Stimulated activated CD4-positive, alpha-beta T cell treated with anti-CD3 and anti-CD28 coated beads, Interleukin-4, amount 100 ng/mL, for 4 hours (primary cell): ENCODE data around the gene ATXN1.
"Not testable (repeated sequence)": the region's sequence is repeated elsewhere in the genome, so short reads cannot be mapped to it uniquely, and the experiment has no call there.

Source experiments
- DNase-seq, 2 experiments: peaks; one replicate each; pipeline ENCODE4 v3.0.0-alpha.2; 2020

The ATXN1 gene

GRCh38 chr6:16430391-16431089 lies 330.7 kb downstream of the ATXN1 start:
- DNase-seq = no peak

- DNase-seq = no peak
Measured at GRCh38 chr6:16429669-16430068, 331.6 kb downstream of the ATXN1 start.

GRCh38 chr6:16427124-16427523 lies 334.1 kb downstream of the ATXN1 start:
- no peak for DNase-seq

- no peak for DNase-seq
Measured at GRCh38 chr6:16425881-16426615, 335.2 kb downstream of the ATXN1 start.

- no peak for DNase-seq
Measured at GRCh38 chr6:16421462-16421960, 339.7 kb downstream of the ATXN1 start.

- peak; percentile 24 to 40 for DNase-seq
Measured at GRCh38 chr6:16420715-16421461, 340.4 kb downstream of the ATXN1 start.

- no peak for DNase-seq
Measured at GRCh38 chr6:16420337-16420714, 340.9 kb downstream of the ATXN1 start.

- no peak for DNase-seq
Measured at GRCh38 chr6:16419636-16420336, 341.5 kb downstream of the ATXN1 start.

GRCh38 chr6:16418151-16418550 lies 343.1 kb downstream of the ATXN1 start:
- no peak for DNase-seq

- DNase-seq = no peak
Measured at GRCh38 chr6:16415677-16416076, 345.6 kb downstream of the ATXN1 start.

- DNase-seq = peak in 1 of 2 experiments; percentile 40
Measured at GRCh38 chr6:16414205-16414604, 347.1 kb downstream of the ATXN1 start.

- peak in 1 of 2 experiments; percentile 17 for DNase-seq
Measured at GRCh38 chr6:16413399-16413798, 347.9 kb downstream of the ATXN1 start.

- DNase-seq = no peak
Measured at GRCh38 chr6:16412982-16413381, 348.3 kb downstream of the ATXN1 start.

GRCh38 chr6:16412171-16412570 lies 349.1 kb downstream of the ATXN1 start:
- DNase-seq = no peak

GRCh38 chr6:16409531-16410441 lies 351.5 kb downstream of the ATXN1 start:
- peak; percentile 33 to 40 for DNase-seq

- DNase-seq = no peak
Measured at GRCh38 chr6:16408766-16409165, 352.5 kb downstream of the ATXN1 start.

GRCh38 chr6:16406966-16407365 lies 354.3 kb downstream of the ATXN1 start:
- DNase-seq = no peak

- not testable (repeated sequence) for DNase-seq
Measured at GRCh38 chr6:16406538-16406937, 354.7 kb downstream of the ATXN1 start.

GRCh38 chr6:16405375-16405774 lies 355.9 kb downstream of the ATXN1 start:
- no peak for DNase-seq

GRCh38 chr6:16404456-16404855 lies 356.8 kb downstream of the ATXN1 start:
- no peak for DNase-seq

GRCh38 chr6:16403831-16404230 lies 357.4 kb downstream of the ATXN1 start:
- no peak for DNase-seq

GRCh38 chr6:16402581-16402900 lies 358.7 kb downstream of the ATXN1 start:
- no peak for DNase-seq
